Left lung (tissue), 10 donors: Measurements from ENCODE around the gene GREB1. TPM values are rescaled to one million over a fixed set of nuclear protein-coding genes. Genes with fewer than 3 reads are reported as not detected.

Experiments used
- ATAC-seq: fragments of 200-7000 bp; cut with Tn5 transposase; one replicate; pipeline ENCODE4 v1.9.1; 2020; ENCODE audit warnings: moderate library complexity
- DNase-seq, 4 donors: peaks; one replicate each; pipeline ENCODE4 v3.0.0-alpha.2; 2013 to 2020
- H3K27ac ChIP-seq, 2 donors: fragments of 200-600 bp; sonication (generic) in 1 of 2; one replicate each; pipeline versions ENCODE4 v1.5.0 to v1.8.0; 2020 to 2021
- H3K27me3 ChIP-seq, 2 donors: fragments of 200-600 bp; sonication (generic) in 1 of 2; one replicate each; pipeline versions ENCODE4 v1.5.0 to v1.8.0; 2020 to 2021
- H3K36me3 ChIP-seq, 2 donors: fragments of 200-600 bp; sonication (generic) in 1 of 2; one replicate each; pipeline versions ENCODE4 v1.5.0 to v1.8.0; 2020 to 2021
- H3K4me1 ChIP-seq, 2 donors: fragments of 200-600 bp; one replicate each; pipeline ENCODE4 v1.8.0; 2021
- H3K4me3 ChIP-seq, 2 donors: fragments of 200-600 bp; sonication (generic) in 1 of 2; one replicate each; pipeline versions ENCODE4 v1.5.0 to v1.8.0; 2020 to 2021; ENCODE audit warnings: mild to moderate bottlenecking in 1 of 2
- H3K9me3 ChIP-seq, 2 donors: fragments of 200-600 bp; sonication (generic) in 1 of 2; one replicate each; pipeline versions ENCODE4 v1.5.0 to v1.8.0; 2020 to 2021
- intact Hi-C, 2 donors: fragments of 100-400 bp; cut with DNase I; formaldehyde crosslinking; loops; one replicate each; pipeline versions ENCODE4 v1.11.2 to v1.14.2; 2022
- polyA plus RNA-seq, 6 donors: library from polyadenylated mRNA; unstranded; fragments of 120-200 nt; gene quantifications; one replicate each; pipeline ENCODE4 v1.2.1, GENCODE V29; 2013; ENCODE audit not compliant: insufficient read length in 6 of 6
- total RNA-seq, 2 donors: library from RNA; stranded (reverse); fragmentation: NEBNext Ultra II Directional; extraction: Animal tissue kit (Norgen Biotek cat#: 25700); gene quantifications; one replicate each; pipeline ENCODE4 v1.2.1, GENCODE V29; 2021
- TF ChIP-seq, protein P1 (sequence below), 2 donors: fragments of 200-600 bp; sonication (generic) in 1 of 2; IDR thresholded peaks; one replicate each; pipeline versions ENCODE4 v1.5.0 to v1.8.0; 2021; ENCODE audit warnings: antibody characterized with exemption in 2 of 2
- donor health status: DM: no; HTN: yes; CAD: no.
- donor health status: DM: no; HTN: no; CAD: no.

The GREB1 gene
- total and polyA plus RNA-seq, 8 donors = 1.6 to 19.1 (median 12.7) TPM

DNA sequence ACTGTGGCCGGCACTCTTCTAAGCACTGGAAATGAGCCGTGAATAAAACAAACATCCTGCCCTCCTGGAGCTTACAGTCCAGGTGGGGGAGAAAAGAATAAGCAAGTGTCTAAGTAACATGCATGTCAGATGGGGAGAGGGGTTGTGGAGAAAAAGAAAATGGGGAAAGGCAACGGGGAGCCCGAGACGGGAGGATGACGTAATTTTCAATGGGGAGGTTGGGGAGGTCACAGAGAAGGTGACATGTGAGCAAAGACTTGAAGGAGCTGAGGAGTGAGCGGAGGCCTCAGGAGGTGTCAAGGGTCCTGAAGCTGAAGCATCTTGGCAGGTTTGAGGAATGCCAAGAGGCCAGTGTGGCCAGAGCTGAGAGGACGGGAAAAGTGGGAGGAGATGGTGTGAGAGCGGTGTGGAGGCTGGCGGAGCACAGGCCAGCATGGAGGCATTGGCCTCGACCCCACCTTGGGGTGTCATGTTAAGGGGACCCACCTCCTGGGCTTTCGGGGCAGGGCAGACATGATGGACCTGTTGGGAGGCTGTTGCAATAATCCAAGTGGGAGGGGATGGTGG is 151.1 kb downstream of the GREB1 start:
- peaks cover 0 to 21% of the 10 kb centered on the region in 2 donors for H3K27me3 ChIP-seq
- no peaks in the 10 kb centered on the region for H3K9me3 ChIP-seq
- no peak overlapping the region for H3K27ac ChIP-seq
- intact Hi-C loops = no loop called here
- TF ChIP-seq, protein P1, sequence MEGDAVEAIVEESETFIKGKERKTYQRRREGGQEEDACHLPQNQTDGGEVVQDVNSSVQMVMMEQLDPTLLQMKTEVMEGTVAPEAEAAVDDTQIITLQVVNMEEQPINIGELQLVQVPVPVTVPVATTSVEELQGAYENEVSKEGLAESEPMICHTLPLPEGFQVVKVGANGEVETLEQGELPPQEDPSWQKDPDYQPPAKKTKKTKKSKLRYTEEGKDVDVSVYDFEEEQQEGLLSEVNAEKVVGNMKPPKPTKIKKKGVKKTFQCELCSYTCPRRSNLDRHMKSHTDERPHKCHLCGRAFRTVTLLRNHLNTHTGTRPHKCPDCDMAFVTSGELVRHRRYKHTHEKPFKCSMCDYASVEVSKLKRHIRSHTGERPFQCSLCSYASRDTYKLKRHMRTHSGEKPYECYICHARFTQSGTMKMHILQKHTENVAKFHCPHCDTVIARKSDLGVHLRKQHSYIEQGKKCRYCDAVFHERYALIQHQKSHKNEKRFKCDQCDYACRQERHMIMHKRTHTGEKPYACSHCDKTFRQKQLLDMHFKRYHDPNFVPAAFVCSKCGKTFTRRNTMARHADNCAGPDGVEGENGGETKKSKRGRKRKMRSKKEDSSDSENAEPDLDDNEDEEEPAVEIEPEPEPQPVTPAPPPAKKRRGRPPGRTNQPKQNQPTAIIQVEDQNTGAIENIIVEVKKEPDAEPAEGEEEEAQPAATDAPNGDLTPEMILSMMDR (IDR thresholded peaks at IDR 0.05) = no peak
- peaks cover 0 to 18% of the 10 kb centered on the region in 2 donors for H3K4me1 ChIP-seq
- DNase-seq = no peak
- no peak overlapping the region for H3K4me3 ChIP-seq
- no peaks in the 10 kb centered on the region for H3K36me3 ChIP-seq
- no peak for ATAC-seq

DNA sequence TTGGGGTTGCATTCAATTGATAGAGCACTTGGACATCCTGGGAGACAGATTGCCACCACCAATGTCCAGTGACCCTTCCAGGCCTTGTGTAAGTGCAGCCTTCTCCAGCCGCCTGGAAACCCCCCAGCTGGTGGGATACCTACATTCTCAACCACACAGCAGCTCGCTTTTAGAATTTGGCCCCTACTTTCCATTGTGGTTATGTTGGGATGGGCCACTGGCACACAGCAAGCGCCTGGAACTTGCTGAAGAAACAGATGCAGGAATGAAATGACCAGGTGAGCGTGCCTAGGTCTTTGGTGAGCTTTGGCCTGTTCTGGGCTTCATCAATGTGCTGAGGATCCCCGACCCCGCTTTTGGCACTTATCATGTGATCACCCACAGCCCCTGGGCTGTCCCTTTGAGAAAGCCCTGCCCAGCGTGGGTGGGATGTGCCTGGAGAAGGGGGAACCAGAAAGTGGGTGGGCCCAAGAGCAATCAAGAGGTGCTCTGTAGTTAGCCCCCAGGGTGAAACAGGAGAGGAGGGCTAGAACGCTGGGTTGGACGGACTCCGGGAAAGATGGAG is 152.1 kb downstream of the GREB1 start:
- intact Hi-C loops = no loop called here
- H3K27ac ChIP-seq = no peak overlapping the region
- no peak overlapping the region for H3K4me3 ChIP-seq
- H3K4me1 ChIP-seq = peaks cover 0 to 18% of the 10 kb centered on the region in 2 donors
- no peaks in the 10 kb centered on the region for H3K36me3 ChIP-seq
- ATAC-seq (no peak), DNase-seq (no peak)
- H3K9me3 ChIP-seq = no peaks in the 10 kb centered on the region
- TF ChIP-seq, protein P1 (IDR thresholded peaks at IDR 0.05) = no peak
- peaks cover 0 to 18% of the 10 kb centered on the region in 2 donors for H3K27me3 ChIP-seq

DNA sequence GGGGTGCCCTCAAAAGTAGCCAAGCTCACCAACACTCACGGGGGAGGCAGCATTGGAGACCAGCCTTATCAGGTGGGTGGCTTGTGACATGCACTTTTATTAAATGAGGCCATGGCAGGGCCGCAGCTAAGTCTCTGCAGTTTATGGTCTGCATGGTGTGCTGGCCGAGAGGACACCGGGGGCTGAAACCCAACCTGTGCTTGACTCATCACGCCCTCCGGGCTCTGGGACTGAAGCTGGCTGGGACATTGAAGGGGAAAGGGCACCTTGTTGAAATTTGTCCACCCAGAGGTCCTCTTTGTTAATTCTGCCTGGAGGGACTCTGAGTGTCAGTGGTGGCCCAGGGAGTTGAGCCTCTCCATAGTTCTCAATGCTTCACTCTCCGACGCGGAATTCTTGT is 153.9 kb downstream of the GREB1 start:
- DNase-seq (no peak), ATAC-seq (no peak)
- no peaks in the 10 kb centered on the region for H3K36me3 ChIP-seq
- H3K4me1 ChIP-seq = peaks cover 0 to 19% of the 10 kb centered on the region in 2 donors
- H3K4me3 ChIP-seq = peak overlapping the region in 1 of 2 donors; percentile 12
- intact Hi-C loops = loop anchor here in 1 of 2 donors (2.0 kb wide), 1 partner anchor 97 kb away; no protein-coding TSS in a partner anchor
- peak overlapping the region in 1 of 2 donors; percentile 42 for H3K27ac ChIP-seq
- peaks cover 0 to 16% of the 10 kb centered on the region in 2 donors for H3K27me3 ChIP-seq
- TF ChIP-seq, protein P1 (IDR thresholded peaks at IDR 0.05) = no peak
- H3K9me3 ChIP-seq = no peaks in the 10 kb centered on the region

DNA sequence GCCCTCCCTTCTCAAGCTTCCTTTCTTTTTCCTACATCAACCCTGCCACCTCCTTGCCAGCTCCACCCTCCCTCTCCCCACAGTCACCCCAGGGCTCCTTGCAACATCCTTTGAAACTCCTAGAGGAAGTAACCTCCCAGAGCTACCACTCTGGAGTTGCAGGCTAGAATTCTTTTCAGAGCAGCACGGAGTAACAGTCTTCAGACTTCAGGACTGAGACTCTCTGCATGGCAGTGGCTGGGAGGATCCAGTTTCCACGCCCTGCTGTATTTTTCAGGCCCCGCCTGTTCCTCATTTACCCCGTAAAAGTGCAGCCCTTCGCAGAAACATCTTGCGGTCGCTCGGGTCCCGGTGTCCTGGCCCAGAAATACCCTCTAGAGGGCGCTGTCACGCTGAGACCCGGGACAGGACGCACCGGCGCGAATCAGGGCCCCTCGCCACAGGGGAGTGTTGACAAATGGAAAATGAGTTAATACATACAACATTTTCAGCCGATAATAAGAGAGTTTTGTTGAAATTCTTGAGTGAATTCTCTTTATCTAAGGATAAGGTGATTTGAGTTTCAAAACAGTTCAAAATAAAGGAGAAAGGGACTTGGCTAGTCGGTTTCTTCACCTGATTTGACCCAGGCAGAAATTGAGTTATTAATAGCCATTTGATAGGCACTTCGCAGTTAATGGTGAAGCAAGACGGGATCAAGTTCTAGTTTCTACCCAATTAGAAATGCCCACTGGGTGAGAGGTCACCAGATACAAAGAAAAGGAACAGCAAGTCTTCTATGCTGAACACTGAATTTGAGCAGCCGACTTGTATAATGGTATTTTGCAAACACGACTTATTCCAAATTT is 154.6 kb downstream of the GREB1 start:
- Histone ChIP-seq H3K9me3 (no peaks in the 10 kb centered on the region), H3K36me3 (no peaks in the 10 kb centered on the region), H3K4me1 (peaks cover 0 to 26% of the 10 kb centered on the region in 2 donors), H3K27me3 (peaks cover 0 to 10% of the 10 kb centered on the region in 2 donors), H3K27ac (peak overlapping the region in 1 of 2 donors; percentile 42), H3K4me3 (peak overlapping the region; percentile 8 to 12)
- DNase-seq (peak; percentile 67 to 89 (median 82)), ATAC-seq (peak; percentile 88)
- intact Hi-C loops = loop anchor here in 1 of 2 donors (2.0 kb wide), 1 partner anchor 96 kb away; no protein-coding TSS in a partner anchor
- TF ChIP-seq, protein P1 (IDR thresholded peaks at IDR 0.05) = peak; percentile 81 to 84
